Gastrocnemius medialis (tissue), 4 donors: ENCODE results near the gene RUFY2.

ENCODE experiments used
- CTCF ChIP-seq, 5 experiments: fragments of 450-650 bp in 3 of 5; fragments of 200-600 bp in 2 of 5; sonication (generic) in 2 of 5; IDR thresholded peaks in 4 of 5; conservative IDR thresholded peaks in 1 of 5; 1 replicate in 4 of 5; 2 replicates in 1 of 5; pipeline ENCODE4 v1.5.1; 2016 to 2019; ENCODE audit warnings: antibody characterized with exemption in 5 of 5, mild to moderate bottlenecking in 3 of 5, moderate library complexity in 3 of 5
- POLR2A ChIP-seq, 2 donors: fragments of 450-650 bp; IDR thresholded peaks; one replicate each; pipeline ENCODE4 v1.6.1; 2017; ENCODE audit warnings: antibody characterized with exemption in 2 of 2, mild to moderate bottlenecking in 2 of 2, moderate library complexity in 2 of 2

- TF ChIP-seq POLR2A (IDR thresholded peaks at IDR 0.05) = no peak
- no peak for TF ChIP-seq CTCF (IDR thresholded peaks at IDR 0.05 in 4 of 5, conservative IDR thresholded peaks at IDR 0.05 in 1 of 5)
Measured at GRCh38 chr10:68403701-68404100, 3.4 kb downstream of the RUFY2 start.
